ENCODE results near the gene OR2L2.

OR2L2 gene

GRCh38 chr1:248045209-248045608, 15.3 kb downstream of the OR2L2 start:
- Histone ChIP-seq H3K36me3 (ENCODE audit: control insufficient read depth in 1 of 2, insufficient read depth in 2 of 2, low read length in 2 of 2) (no peaks in the 10 kb centered on the region), H2AK5ac (ENCODE audit: low read length) (no peak overlapping the region), H3K4me1 (ENCODE audit: control insufficient read depth in 1 of 2, insufficient read depth in 2 of 2, low read length in 2 of 2) (no peaks in the 10 kb centered on the region), H3K18ac (ENCODE audit: low read length) (no peak overlapping the region), H2BK5ac (ENCODE audit: low read depth, low read length, poor library complexity) (no peak overlapping the region), H4K91ac (ENCODE audit: low read depth, low read length) (no peak overlapping the region), H3K4me3 (ENCODE audit: low read depth, low read length) (no peak overlapping the region), H3K14ac (ENCODE audit: low read length) (no peak overlapping the region), H3K79me1 (ENCODE audit: low read length) (no peaks in the 10 kb centered on the region), H4K8ac (ENCODE audit: low read depth, low read length) (no peak overlapping the region), H3K27me3 (ENCODE audit: insufficient read depth, low read length) (no peaks in the 10 kb centered on the region), H3K9ac (ENCODE audit: low read length) (no peak overlapping the region), H4K12ac (ENCODE audit: low read depth, low read length) (no peak overlapping the region), H2AFZ (ENCODE audit: insufficient read depth, low read length, poor library complexity) (no peak overlapping the region), H3K4ac (ENCODE audit: low read depth, low read length) (no peak overlapping the region), H3K9me3 (ENCODE audit: insufficient read depth, low read depth, low read length) (peaks cover 2% of the 10 kb centered on the region), H3K79me2 (ENCODE audit: control insufficient read depth, insufficient read depth, low read length, poor library complexity) (no peaks in the 10 kb centered on the region), H3K23ac (ENCODE audit: low read length) (no peak overlapping the region), H2BK120ac (ENCODE audit: insufficient read depth, low read length, poor library complexity) (no peak overlapping the region), H3K4me2 (ENCODE audit: low read length) (no peak overlapping the region), H3K27ac (ENCODE audit: low read depth, low read length) (no peak overlapping the region), H2BK12ac (ENCODE audit: low read length) (no peak overlapping the region)
- no CpG with 5 or more reads among the region's 5 CpGs for WGBS (ENCODE audit: extremely low coverage, insufficient coverage, insufficient read length)
- DNase-seq = peak; percentile 1 to 58

- Histone ChIP-seq H4K12ac (ENCODE audit: low read depth, low read length) (no peak within 1 kb of the TSS), H2BK5ac (ENCODE audit: low read depth, low read length, poor library complexity) (no peak within 1 kb of the TSS), H3K4me2 (ENCODE audit: low read length) (no peak within 1 kb of the TSS), H3K4me3 (ENCODE audit: low read depth, low read length) (no peak within 1 kb of the TSS), H2AK5ac (ENCODE audit: low read length) (no peak within 1 kb of the TSS), H3K79me1 (ENCODE audit: low read length) (no peaks in the 10 kb centered on the region), H3K9ac (ENCODE audit: low read length) (no peak within 1 kb of the TSS), H2BK120ac (ENCODE audit: insufficient read depth, low read length, poor library complexity) (no peak within 1 kb of the TSS), H3K79me2 (ENCODE audit: control insufficient read depth, insufficient read depth, low read length, poor library complexity) (no peaks in the 10 kb centered on the region), H3K4me1 (ENCODE audit: control insufficient read depth in 1 of 2, insufficient read depth in 2 of 2, low read length in 2 of 2) (no peaks in the 10 kb centered on the region), H4K91ac (ENCODE audit: low read depth, low read length) (no peak within 1 kb of the TSS), H3K27me3 (ENCODE audit: insufficient read depth, low read length) (no peaks in the 10 kb centered on the region), H2AFZ (ENCODE audit: insufficient read depth, low read length, poor library complexity) (no peak within 1 kb of the TSS), H2BK12ac (ENCODE audit: low read length) (no peak within 1 kb of the TSS), H3K9me3 (ENCODE audit: insufficient read depth, low read depth, low read length) (peaks cover 2% of the 10 kb centered on the region), H3K14ac (ENCODE audit: low read length) (no peak within 1 kb of the TSS), H3K18ac (ENCODE audit: low read length) (no peak within 1 kb of the TSS), H4K8ac (ENCODE audit: low read depth, low read length) (no peak within 1 kb of the TSS), H3K23ac (ENCODE audit: low read length) (no peak within 1 kb of the TSS), H3K36me3 (ENCODE audit: control insufficient read depth in 1 of 2, insufficient read depth in 2 of 2, low read length in 2 of 2) (no peaks in the 10 kb centered on the region), H3K4ac (ENCODE audit: low read depth, low read length) (no peak within 1 kb of the TSS), H3K27ac (ENCODE audit: low read depth, low read length) (no peak within 1 kb of the TSS)
- no peak for DNase-seq
- WGBS (ENCODE audit: extremely low coverage, insufficient coverage, insufficient read length) = no CpG with 5 or more reads among the region's 2 CpGs
Observed at GRCh38 chr1:248046536-248046935, 16.7 kb downstream of the OR2L2 start, which contains the start of gene OR2L3. Gene OR2L3 (plus strand): TSS chr1:248046836. CDS start chr1:248060682, 13,846 bp downstream.

GRCh38 chr1:248047008-248047407, 17.1 kb downstream of the OR2L2 start:
- Histone ChIP-seq H3K18ac (ENCODE audit: low read length) (no peak overlapping the region), H3K4me3 (ENCODE audit: low read depth, low read length) (no peak overlapping the region), H2AK5ac (ENCODE audit: low read length) (no peak overlapping the region), H3K27ac (ENCODE audit: low read depth, low read length) (no peak overlapping the region), H3K23ac (ENCODE audit: low read length) (no peak overlapping the region), H2AFZ (ENCODE audit: insufficient read depth, low read length, poor library complexity) (no peak overlapping the region), H2BK120ac (ENCODE audit: insufficient read depth, low read length, poor library complexity) (no peak overlapping the region), H3K27me3 (ENCODE audit: insufficient read depth, low read length) (no peaks in the 10 kb centered on the region), H3K14ac (ENCODE audit: low read length) (no peak overlapping the region), H4K91ac (ENCODE audit: low read depth, low read length) (no peak overlapping the region), H3K36me3 (ENCODE audit: control insufficient read depth in 1 of 2, insufficient read depth in 2 of 2, low read length in 2 of 2) (no peaks in the 10 kb centered on the region), H3K9ac (ENCODE audit: low read length) (no peak overlapping the region), H2BK12ac (ENCODE audit: low read length) (no peak overlapping the region), H3K4me1 (ENCODE audit: control insufficient read depth in 1 of 2, insufficient read depth in 2 of 2, low read length in 2 of 2) (no peaks in the 10 kb centered on the region), H3K79me2 (ENCODE audit: control insufficient read depth, insufficient read depth, low read length, poor library complexity) (no peaks in the 10 kb centered on the region), H4K8ac (ENCODE audit: low read depth, low read length) (no peak overlapping the region), H3K9me3 (ENCODE audit: insufficient read depth, low read depth, low read length) (peaks cover 2% of the 10 kb centered on the region), H3K4ac (ENCODE audit: low read depth, low read length) (no peak overlapping the region), H3K79me1 (ENCODE audit: low read length) (no peaks in the 10 kb centered on the region), H4K12ac (ENCODE audit: low read depth, low read length) (no peak overlapping the region), H2BK5ac (ENCODE audit: low read depth, low read length, poor library complexity) (no peak overlapping the region), H3K4me2 (ENCODE audit: low read length) (no peak overlapping the region)
- DNase-seq = no peak
- no CpG with 5 or more reads among the region's 1 CpG for WGBS (ENCODE audit: extremely low coverage, insufficient coverage, insufficient read length)

GRCh38 chr1:248054671-248055070, 24.8 kb downstream of the OR2L2 start:
- Histone ChIP-seq H3K79me1 (ENCODE audit: low read length) (no peaks in the 10 kb centered on the region), H3K27ac (ENCODE audit: low read depth, low read length) (no peak overlapping the region), H3K4ac (ENCODE audit: low read depth, low read length) (no peak overlapping the region), H3K4me3 (ENCODE audit: low read depth, low read length) (no peak overlapping the region), H3K14ac (ENCODE audit: low read length) (no peak overlapping the region), H3K9me3 (ENCODE audit: insufficient read depth, low read depth, low read length) (peaks cover 6% of the 10 kb centered on the region), H3K79me2 (ENCODE audit: control insufficient read depth, insufficient read depth, low read length, poor library complexity) (no peaks in the 10 kb centered on the region), H3K36me3 (ENCODE audit: control insufficient read depth in 1 of 2, insufficient read depth in 2 of 2, low read length in 2 of 2) (peaks cover 0 to 1% of the 10 kb centered on the region in 2 experiments), H2BK5ac (ENCODE audit: low read depth, low read length, poor library complexity) (no peak overlapping the region), H2AFZ (ENCODE audit: insufficient read depth, low read length, poor library complexity) (no peak overlapping the region), H4K8ac (ENCODE audit: low read depth, low read length) (no peak overlapping the region), H3K4me2 (ENCODE audit: low read length) (no peak overlapping the region), H4K91ac (ENCODE audit: low read depth, low read length) (no peak overlapping the region), H3K9ac (ENCODE audit: low read length) (no peak overlapping the region), H2AK5ac (ENCODE audit: low read length) (no peak overlapping the region), H3K4me1 (ENCODE audit: control insufficient read depth in 1 of 2, insufficient read depth in 2 of 2, low read length in 2 of 2) (no peaks in the 10 kb centered on the region), H4K12ac (ENCODE audit: low read depth, low read length) (no peak overlapping the region), H3K18ac (ENCODE audit: low read length) (no peak overlapping the region), H2BK12ac (ENCODE audit: low read length) (no peak overlapping the region), H2BK120ac (ENCODE audit: insufficient read depth, low read length, poor library complexity) (no peak overlapping the region), H3K23ac (ENCODE audit: low read length) (no peak overlapping the region), H3K27me3 (ENCODE audit: insufficient read depth, low read length) (no peaks in the 10 kb centered on the region)
- no peak for DNase-seq

Measured in trophoblast cell (in vitro differentiated cells and primary cell).